ENCODE data around the gene GNG14.
A peak's percentile ranks its signal among the peaks of the same experiment; 100 is the strongest.

GNG14 gene

DNA sequence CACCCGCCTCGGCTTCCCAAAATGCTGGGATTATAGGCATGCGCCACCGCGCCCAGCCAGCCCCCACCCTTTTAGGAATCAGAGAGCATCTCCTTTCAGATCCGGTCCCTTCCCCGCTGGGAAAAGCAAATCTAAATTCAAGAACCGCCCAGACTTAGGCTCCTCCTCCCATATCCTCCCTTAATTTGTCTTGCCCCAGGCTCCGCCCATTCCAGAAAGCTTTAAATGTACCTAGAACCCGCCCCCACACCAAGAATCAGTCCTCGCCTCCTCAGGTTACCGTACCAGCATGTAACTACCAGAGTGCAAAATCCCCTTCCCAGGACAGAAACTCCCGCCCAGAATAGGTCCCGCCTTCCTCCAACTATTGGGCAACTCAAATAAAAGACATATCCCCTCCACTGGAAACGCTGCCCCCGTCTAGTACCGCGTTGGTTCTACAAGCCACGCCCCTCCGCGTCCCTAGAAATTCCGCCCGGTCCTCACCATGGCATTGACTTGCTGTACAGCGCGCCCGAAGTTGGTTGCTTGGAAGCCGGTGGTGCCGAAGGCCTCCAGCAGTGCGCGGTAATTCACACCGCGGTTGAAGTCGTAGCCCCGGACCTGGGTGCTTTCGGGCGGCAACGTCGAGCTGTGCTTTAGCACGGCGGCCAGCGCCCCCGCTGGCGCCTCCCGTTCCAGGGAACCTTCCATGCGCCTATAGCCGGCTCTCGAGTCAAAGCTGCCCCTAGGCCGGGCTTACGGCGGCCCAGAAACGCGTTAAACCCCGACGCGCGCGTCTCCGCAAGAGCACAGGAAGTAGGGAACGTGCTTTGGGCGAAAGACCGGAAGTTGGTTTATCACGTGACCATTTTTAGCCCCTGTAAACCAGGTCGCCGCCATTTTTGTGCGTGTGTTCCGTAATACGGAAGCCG is 6.5 kb upstream of the GNG14 start, which contains the start of gene DHPS:
DHPS (minus strand) TSS at position 807 of the 914 bp plus-strand sequence; CDS start at position 693, 114 bp downstream.
- peaks cover 26% of the 10 kb centered on the region for H3K36me3 ChIP-seq (ENCODE audit: control insufficient read depth, insufficient read depth, low read length, severe bottlenecking)
- no peaks in the 10 kb centered on the region for H3K27me3 ChIP-seq (replicated peaks; ENCODE audit: control insufficient read depth, insufficient read depth, low read length)
- H3K9ac ChIP-seq (ENCODE audit: low read length) = peak within 1 kb of the TSS; percentile 96
- H3K4me1 ChIP-seq (ENCODE audit: control insufficient read depth, insufficient read depth, low read length) = no peaks in the 10 kb centered on the region
- peak within 1 kb of the TSS; percentile 94 for H3K4me3 ChIP-seq (ENCODE audit: low read length)
- no peaks in the 10 kb centered on the region for H3K9me3 ChIP-seq (ENCODE audit: control insufficient read depth, low read length)
- peak; percentile 99 for DNase-seq (ENCODE audit: low read depth)

GRCh38 chr19:12685831-12686230 is 2.0 kb upstream of the GNG14 start:
- no peak for DNase-seq (ENCODE audit: low read depth)
- Histone ChIP-seq H3K9ac (ENCODE audit: low read length) (no peak overlapping the region), H3K4me3 (ENCODE audit: low read length) (no peak overlapping the region), H3K4me1 (ENCODE audit: control insufficient read depth, insufficient read depth, low read length) (no peaks in the 10 kb centered on the region), H3K9me3 (ENCODE audit: control insufficient read depth, low read length) (no peaks in the 10 kb centered on the region), H3K27me3 (replicated peaks; ENCODE audit: control insufficient read depth, insufficient read depth, low read length) (no peaks in the 10 kb centered on the region), H3K36me3 (ENCODE audit: control insufficient read depth, insufficient read depth, low read length, severe bottlenecking) (peaks cover 5% of the 10 kb centered on the region)

GRCh38 chr19:12689012-12689411 is 1.2 kb downstream of the GNG14 start:
- Histone ChIP-seq H3K27me3 (replicated peaks; ENCODE audit: control insufficient read depth, insufficient read depth, low read length) (no peaks in the 10 kb centered on the region), H3K4me3 (ENCODE audit: low read length) (no peak overlapping the region), H3K36me3 (ENCODE audit: control insufficient read depth, insufficient read depth, low read length, severe bottlenecking) (peaks cover 5% of the 10 kb centered on the region), H3K4me1 (ENCODE audit: control insufficient read depth, insufficient read depth, low read length) (no peaks in the 10 kb centered on the region), H3K9me3 (ENCODE audit: control insufficient read depth, low read length) (no peaks in the 10 kb centered on the region), H3K9ac (ENCODE audit: low read length) (no peak overlapping the region)
- DNase-seq (ENCODE audit: low read depth) = no peak

- no peak for DNase-seq (ENCODE audit: low read depth)
- no peaks in the 10 kb centered on the region for H3K9me3 ChIP-seq (ENCODE audit: control insufficient read depth, low read length)
Measured at GRCh38 chr19:12689581-12690216, 1.9 kb downstream of the GNG14 start.

GRCh38 chr19:12692960-12693359 is 5.2 kb downstream of the GNG14 start:
- Histone ChIP-seq H3K27me3 (replicated peaks; ENCODE audit: control insufficient read depth, insufficient read depth, low read length) (no peaks in the 10 kb centered on the region), H3K4me1 (ENCODE audit: control insufficient read depth, insufficient read depth, low read length) (peaks cover 16% of the 10 kb centered on the region), H3K36me3 (ENCODE audit: control insufficient read depth, insufficient read depth, low read length, severe bottlenecking) (peaks cover 7% of the 10 kb centered on the region), H3K9me3 (ENCODE audit: control insufficient read depth, low read length) (no peaks in the 10 kb centered on the region), H3K9ac (ENCODE audit: low read length) (no peak overlapping the region), H3K4me3 (ENCODE audit: low read length) (no peak overlapping the region)
- DNase-seq (ENCODE audit: low read depth) = no peak

More at GRCh38 chr19:12689581-12690216, 1.9 kb downstream of the GNG14 start:
- H3K4me3 ChIP-seq (ENCODE audit: low read length) = no peak overlapping the region
- H3K36me3 ChIP-seq (ENCODE audit: control insufficient read depth, insufficient read depth, low read length, severe bottlenecking) = peaks cover 5% of the 10 kb centered on the region
- no peaks in the 10 kb centered on the region for H3K4me1 ChIP-seq (ENCODE audit: control insufficient read depth, insufficient read depth, low read length)
- no peaks in the 10 kb centered on the region for H3K27me3 ChIP-seq (replicated peaks; ENCODE audit: control insufficient read depth, insufficient read depth, low read length)
- H3K9ac ChIP-seq (ENCODE audit: low read length) = no peak overlapping the region

DNA sequence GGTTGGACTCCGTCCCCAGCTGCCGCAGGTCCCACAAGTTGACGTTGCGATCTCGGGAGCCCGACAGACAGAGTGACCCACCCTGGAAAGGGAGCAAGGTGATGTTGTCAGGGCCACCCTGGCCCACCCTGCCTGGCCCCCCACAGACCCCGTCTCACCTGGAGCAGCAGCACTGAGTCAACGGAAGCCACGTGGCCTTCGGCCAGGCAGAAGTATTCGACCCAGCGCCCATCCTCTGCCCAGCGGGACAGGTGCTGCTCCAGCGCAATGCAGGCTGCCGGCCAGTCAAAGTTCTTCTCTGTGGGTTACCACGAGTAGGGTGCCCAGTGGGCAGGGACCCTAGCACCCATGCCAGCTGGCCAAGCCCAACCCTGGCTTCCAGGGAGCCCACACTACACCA is 6.8 kb downstream of the GNG14 start:
- H3K4me1 ChIP-seq (ENCODE audit: control insufficient read depth, insufficient read depth, low read length) = peaks cover 16% of the 10 kb centered on the region
- no peak for DNase-seq (ENCODE audit: low read depth)
- H3K4me3 ChIP-seq (ENCODE audit: low read length) = no peak overlapping the region
- H3K9me3 ChIP-seq (ENCODE audit: control insufficient read depth, low read length) = no peaks in the 10 kb centered on the region
- no peaks in the 10 kb centered on the region for H3K27me3 ChIP-seq (replicated peaks; ENCODE audit: control insufficient read depth, insufficient read depth, low read length)
- peaks cover 13% of the 10 kb centered on the region for H3K36me3 ChIP-seq (ENCODE audit: control insufficient read depth, insufficient read depth, low read length, severe bottlenecking)
- H3K9ac ChIP-seq (ENCODE audit: low read length) = no peak overlapping the region

- peaks cover 16% of the 10 kb centered on the region for H3K4me1 ChIP-seq (ENCODE audit: control insufficient read depth, insufficient read depth, low read length)
- peak overlapping the region; percentile 96 for H3K4me3 ChIP-seq (ENCODE audit: low read length)
- H3K36me3 ChIP-seq (ENCODE audit: control insufficient read depth, insufficient read depth, low read length, severe bottlenecking) = peaks cover 18% of the 10 kb centered on the region
- no peak overlapping the region for H3K9ac ChIP-seq (ENCODE audit: low read length)
- no peaks in the 10 kb centered on the region for H3K9me3 ChIP-seq (ENCODE audit: control insufficient read depth, low read length)
- H3K27me3 ChIP-seq (replicated peaks; ENCODE audit: control insufficient read depth, insufficient read depth, low read length) = no peaks in the 10 kb centered on the region
- no peak for DNase-seq (ENCODE audit: low read depth)
Measured at GRCh38 chr19:12695096-12695495, 7.3 kb downstream of the GNG14 start.

DNA sequence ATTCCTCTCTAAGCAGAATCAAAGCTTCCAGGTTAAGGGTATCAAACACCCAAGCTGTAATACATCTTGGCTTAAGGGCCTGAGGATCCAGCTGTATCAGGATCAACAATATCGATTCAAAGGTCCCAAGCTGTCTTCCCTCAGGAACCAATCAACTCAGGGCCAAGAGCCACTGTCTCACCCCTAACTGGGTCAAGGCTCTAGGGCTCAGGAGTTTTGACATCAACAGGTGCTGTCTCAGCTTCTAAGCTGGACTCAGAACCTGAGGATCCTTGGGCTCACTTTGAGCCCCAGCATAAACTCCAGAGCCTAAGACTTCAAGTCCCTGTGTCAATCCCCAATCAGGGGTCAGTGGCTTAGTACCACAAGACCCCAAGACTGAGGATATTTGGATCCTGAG is 7.7 kb downstream of the GNG14 start:
- Histone ChIP-seq H3K27me3 (replicated peaks; ENCODE audit: control insufficient read depth, insufficient read depth, low read length) (no peaks in the 10 kb centered on the region), H3K4me3 (ENCODE audit: low read length) (peak overlapping the region; percentile 96), H3K36me3 (ENCODE audit: control insufficient read depth, insufficient read depth, low read length, severe bottlenecking) (peaks cover 19% of the 10 kb centered on the region), H3K9ac (ENCODE audit: low read length) (peak overlapping the region; percentile 41), H3K4me1 (ENCODE audit: control insufficient read depth, insufficient read depth, low read length) (peaks cover 16% of the 10 kb centered on the region), H3K9me3 (ENCODE audit: control insufficient read depth, low read length) (no peaks in the 10 kb centered on the region)
- DNase-seq (ENCODE audit: low read depth) = no peak

DNA sequence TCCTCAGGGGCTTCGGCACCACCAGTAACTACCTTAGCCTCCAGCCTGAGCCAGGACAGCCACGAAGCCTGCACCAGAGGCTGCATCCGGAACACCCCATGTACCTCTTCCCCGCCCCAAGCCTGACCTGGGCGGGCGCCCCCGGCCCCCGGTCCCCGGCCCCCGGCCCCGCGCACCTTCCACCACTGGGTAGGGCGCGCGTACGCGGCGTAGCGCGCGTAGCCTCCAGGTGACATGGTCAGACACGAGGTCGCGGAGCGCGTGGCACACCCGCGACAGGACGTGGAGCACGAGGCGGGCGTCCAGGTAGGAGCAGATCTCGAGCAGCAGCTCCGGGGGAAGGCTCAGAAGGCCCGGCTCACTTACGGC is 8.2 kb downstream of the GNG14 start:
- H3K9ac ChIP-seq (ENCODE audit: low read length) = peak overlapping the region; percentile 96
- DNase-seq (ENCODE audit: low read depth) = no peak
- H3K9me3 ChIP-seq (ENCODE audit: control insufficient read depth, low read length) = no peaks in the 10 kb centered on the region
- no peaks in the 10 kb centered on the region for H3K27me3 ChIP-seq (replicated peaks; ENCODE audit: control insufficient read depth, insufficient read depth, low read length)
- peak overlapping the region; percentile 96 for H3K4me3 ChIP-seq (ENCODE audit: low read length)
- peaks cover 16% of the 10 kb centered on the region for H3K4me1 ChIP-seq (ENCODE audit: control insufficient read depth, insufficient read depth, low read length)
- H3K36me3 ChIP-seq (ENCODE audit: control insufficient read depth, insufficient read depth, low read length, severe bottlenecking) = peaks cover 24% of the 10 kb centered on the region

DNA sequence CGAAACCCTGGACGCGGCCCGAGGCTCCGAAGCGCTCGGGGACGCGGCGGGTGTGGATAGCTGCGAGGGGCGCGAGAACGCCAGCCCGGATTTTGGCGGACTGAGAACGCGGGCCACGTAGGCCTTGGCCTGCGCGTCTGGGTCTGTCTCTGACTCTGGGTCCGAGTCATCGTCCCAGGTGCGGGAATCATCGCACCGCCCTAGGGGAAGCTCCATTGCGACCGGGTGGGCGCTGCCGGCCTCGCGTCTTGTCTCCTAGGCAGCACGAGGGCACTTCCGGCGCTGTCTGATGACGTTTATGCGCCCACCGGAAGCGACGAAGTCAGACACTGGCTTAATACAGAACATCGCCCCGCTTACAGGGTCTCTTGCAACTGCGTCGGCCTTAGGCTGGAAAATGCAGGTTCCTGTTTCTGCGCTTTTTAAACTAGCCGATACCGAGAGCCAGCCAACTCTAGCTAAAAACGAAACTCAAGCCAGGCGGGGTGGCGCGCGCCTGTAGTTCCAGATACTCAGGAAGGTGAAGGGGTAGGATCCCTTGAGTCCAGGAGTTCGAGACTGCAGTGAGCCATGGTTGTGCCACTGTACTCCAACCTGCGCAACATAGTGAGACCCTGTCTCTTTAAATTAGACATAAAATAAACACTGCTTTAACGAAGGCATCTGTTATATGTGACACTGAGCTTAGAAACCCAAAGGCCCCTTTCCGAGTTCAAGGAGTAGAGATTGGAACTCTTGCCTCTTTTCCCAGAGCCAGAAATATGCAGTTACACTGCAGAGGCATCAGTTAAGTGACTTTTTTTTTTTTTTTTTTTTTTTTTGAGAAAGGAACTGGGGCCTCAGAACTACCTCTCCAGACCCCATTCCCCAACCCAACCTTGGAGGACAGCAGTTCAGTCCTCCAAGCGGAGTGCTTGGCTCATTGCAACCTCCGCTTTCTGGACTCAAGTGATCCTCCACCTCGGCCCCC is 8.9 kb downstream of the GNG14 start, which contains the start of gene FBXW9:
FBXW9 (minus strand) TSS at position 266 of the 970 bp plus-strand sequence; CDS start at position 216, 50 bp downstream.
- Histone ChIP-seq H3K36me3 (ENCODE audit: control insufficient read depth, insufficient read depth, low read length, severe bottlenecking) (peaks cover 31% of the 10 kb centered on the region), H3K9me3 (ENCODE audit: control insufficient read depth, low read length) (no peaks in the 10 kb centered on the region), H3K4me1 (ENCODE audit: control insufficient read depth, insufficient read depth, low read length) (peaks cover 16% of the 10 kb centered on the region), H3K9ac (ENCODE audit: low read length) (peak within 1 kb of the TSS; percentile 96), H3K27me3 (replicated peaks; ENCODE audit: control insufficient read depth, insufficient read depth, low read length) (no peaks in the 10 kb centered on the region), H3K4me3 (ENCODE audit: low read length) (peak within 1 kb of the TSS; percentile 96)
- DNase-seq (ENCODE audit: low read depth) = peak; percentile 96

Data from adipocyte (in vitro differentiated cells).